CD4-positive, alpha-beta memory T cell (primary cell): ENCODE data around the gene SCTR. TPM values are rescaled to one million over a fixed set of nuclear protein-coding genes. Genes with fewer than 3 reads are reported as not detected.

Experiments
- CTCF ChIA-PET: fragments of 350-600 bp; sonication (Branson Sonifier 250); formaldehyde crosslinking; loops from one replicate; lab custom pipeline; 2021; ENCODE audit warnings: inconsistent platforms; ENCODE audit not compliant: partially characterized antibody; lab: Charles Lee
- POLR2A ChIA-PET: fragments of 350-600 bp; sonication (Branson Sonifier 250); formaldehyde crosslinking; loops from one replicate; lab custom pipeline; 2021; ENCODE audit not compliant: partially characterized antibody; lab: Charles Lee
- DNase-seq, 5 donors: peaks; one replicate each; pipeline versions ENCODE4 v3.0.0 to v3.0.0-alpha.2; 2020 to 2022; ENCODE audit warnings: mixed read lengths in 1 of 5
- H3K27ac ChIP-seq: one replicate; pipeline ENCODE4 v1.7.0; 2013; ENCODE audit warnings: low read depth, low read length
- H3K27me3 ChIP-seq: 2 replicates; pipeline ENCODE4 v1.7.0; 2013; ENCODE audit warnings: mild to moderate bottlenecking, low read length, moderate library complexity; ENCODE audit not compliant: insufficient read depth
- H3K36me3 ChIP-seq: 2 replicates; pipeline ENCODE4 v1.7.0; 2013; ENCODE audit warnings: mild to moderate bottlenecking, low read length, moderate library complexity; ENCODE audit not compliant: insufficient read depth
- H3K4me1 ChIP-seq: 2 replicates; pipeline ENCODE4 v1.7.0; 2013; ENCODE audit warnings: mild to moderate bottlenecking, low read length, moderate library complexity; ENCODE audit not compliant: insufficient read depth
- H3K4me3 ChIP-seq, 2 donors: one replicate each; pipeline ENCODE4 v1.7.0; 2013; ENCODE audit warnings: low read length in 2 of 2, mild to moderate bottlenecking in 1 of 2
- H3K9me3 ChIP-seq, 2 donors: one replicate each; pipeline ENCODE4 v1.7.0; 2013; ENCODE audit warnings: low read length in 2 of 2, control low read depth in 1 of 2; ENCODE audit not compliant: control insufficient read depth in 1 of 2
- H3K27ac Mint-ChIP-seq, 7 donors: one replicate each; pipeline ENCODE4 v1.8.0; 2020 to 2021; ENCODE audit warnings: mixed read lengths in 7 of 7, mild to moderate bottlenecking in 6 of 7, inconsistent platforms in 3 of 7, moderate library complexity in 3 of 7
- H3K27me3 Mint-ChIP-seq, 2 donors: one replicate each; pipeline ENCODE4 v1.8.0; 2020 to 2021; ENCODE audit warnings: mixed read lengths in 2 of 2
- H3K36me3 Mint-ChIP-seq, 2 donors: one replicate each; pipeline ENCODE4 v1.8.0; 2020 to 2021; ENCODE audit warnings: mixed read lengths in 2 of 2, inconsistent platforms in 1 of 2, mild to moderate bottlenecking in 1 of 2
- H3K4me1 Mint-ChIP-seq, 4 donors: one replicate each; pipeline ENCODE4 v1.8.0; 2020 to 2021; ENCODE audit warnings: mixed read lengths in 4 of 4, mild to moderate bottlenecking in 1 of 4
- H3K4me3 Mint-ChIP-seq, 8 donors: one replicate each; pipeline ENCODE4 v1.8.0; 2020 to 2021; ENCODE audit warnings: mixed read lengths in 8 of 8, mild to moderate bottlenecking in 7 of 8, moderate library complexity in 6 of 8, inconsistent platforms in 3 of 8
- H3K9me3 Mint-ChIP-seq, 8 donors: one replicate each; pipeline ENCODE4 v1.8.0; 2020 to 2021; ENCODE audit warnings: mixed read lengths in 8 of 8, mild to moderate bottlenecking in 5 of 8, inconsistent platforms in 3 of 8, moderate library complexity in 1 of 8
- intact Hi-C: fragments of 100-400 bp; cut with micrococcal nuclease; formaldehyde crosslinking; loops from one replicate; pipeline ENCODE4 v1.15.1; 2023
- polyA plus RNA-seq, 2 donors: library from polyadenylated mRNA; unstranded; fragments of 300-500 nt; fragmentation: Illumina TruSeq; gene quantifications; one replicate each; pipeline ENCODE4 v1.2.3, GENCODE V29; 2021
- total RNA-seq, 2 experiments: library from RNA; stranded (reverse); gene quantifications; one replicate each; pipeline ENCODE4 v1.2.3, GENCODE V29; 2021

The SCTR gene
- total and polyA plus RNA-seq, 4 experiments from 2014 or later = not detected

DNA sequence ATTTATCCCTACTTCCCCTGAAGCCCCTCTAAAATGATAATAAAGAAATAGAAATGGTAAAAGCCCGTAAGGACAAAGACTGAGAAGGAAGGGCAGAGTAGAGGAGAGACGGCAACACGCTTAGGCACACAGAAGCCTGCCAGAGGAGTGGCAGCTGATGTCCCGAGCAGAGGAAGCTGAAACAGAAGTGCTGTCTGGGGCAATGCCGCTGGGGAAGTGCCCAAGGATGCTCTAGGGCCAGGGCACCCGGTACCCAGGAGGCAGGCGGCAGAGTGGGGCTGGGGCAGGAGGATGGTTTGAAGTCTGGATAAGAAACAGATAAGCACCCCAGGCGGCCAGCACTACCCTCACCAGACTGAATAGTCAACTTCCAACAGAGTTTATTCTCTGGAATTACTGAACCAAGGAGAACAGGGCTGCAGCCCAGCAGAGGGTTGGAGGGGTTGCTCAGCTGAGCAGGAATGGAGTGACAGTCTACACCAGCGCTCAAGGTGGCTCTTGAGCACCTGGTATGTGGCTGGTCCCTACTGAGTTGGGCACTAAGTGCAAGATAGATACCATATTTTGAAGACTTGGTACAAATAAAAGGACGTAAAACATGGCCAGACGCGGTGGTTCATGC, 70.2 kb downstream of the SCTR start:
- intact Hi-C loops = no loop called here
- CTCF ChIA-PET = no interaction called here

DNA sequence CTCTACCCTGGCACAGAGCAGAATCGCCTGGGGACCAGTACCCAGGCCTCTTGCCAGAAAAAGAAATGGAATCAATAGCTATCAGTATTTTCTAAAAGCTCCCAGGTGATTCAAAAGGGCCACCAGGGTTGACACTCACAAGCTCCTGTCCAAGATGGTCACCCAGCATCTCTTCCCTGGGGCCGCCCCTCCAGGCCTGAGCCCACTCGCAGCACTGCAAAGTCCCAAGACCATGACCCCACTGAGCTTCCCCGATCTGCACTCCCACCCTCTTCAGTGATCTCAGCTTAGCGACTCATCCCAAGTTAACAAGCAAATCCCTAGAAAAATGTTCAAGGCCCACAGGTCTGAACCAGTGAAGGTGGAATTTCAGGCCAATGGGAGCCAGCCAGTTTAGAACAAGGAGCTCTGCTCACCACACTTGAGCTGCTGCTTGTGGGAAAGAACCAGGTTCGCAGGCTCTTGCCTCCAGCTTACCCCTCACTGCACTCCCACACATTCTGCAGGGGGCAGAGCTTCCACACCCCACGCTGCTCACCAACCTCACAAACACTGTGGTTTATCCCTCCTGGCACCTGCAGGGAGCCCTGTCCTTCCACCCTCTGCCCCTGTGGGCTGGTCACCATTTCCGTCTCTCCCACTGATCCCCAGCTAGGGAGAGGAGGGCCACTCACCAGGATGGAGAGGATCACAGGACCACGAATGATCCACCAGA, 72.8 kb downstream of the SCTR start:
- no peak for DNase-seq
- Mint-ChIP-seq H3K4me1 (no peaks in the 10 kb centered on the region), H3K27ac (no peak overlapping the region), H3K4me3 (no peak overlapping the region), H3K27me3 (peaks cover 22 to 23% of the 10 kb centered on the region in 2 donors), H3K9me3 (no peaks in the 10 kb centered on the region), H3K36me3 (no peaks in the 10 kb centered on the region)
- H3K9me3 ChIP-seq = no peaks in the 10 kb centered on the region
- no peak overlapping the region for H3K4me3 ChIP-seq
- H3K4me1 ChIP-seq = no peaks in the 10 kb centered on the region
- ChIA-PET POLR2A (no interaction called here), CTCF (no interaction called here)
- H3K36me3 ChIP-seq = no peaks in the 10 kb centered on the region
- H3K27ac ChIP-seq = no peak overlapping the region
- peaks cover 13% of the 10 kb centered on the region for H3K27me3 ChIP-seq
- intact Hi-C loops = no loop called here

More for the DNA sequence above, 70.2 kb downstream of the SCTR start:
- H3K9me3 ChIP-seq = no peaks in the 10 kb centered on the region
- Mint-ChIP-seq H3K27me3 (peaks cover 10 to 15% of the 10 kb centered on the region in 2 donors), H3K27ac (no peak overlapping the region), H3K4me1 (no peaks in the 10 kb centered on the region), H3K4me3 (no peak overlapping the region), H3K36me3 (no peaks in the 10 kb centered on the region), H3K9me3 (no peaks in the 10 kb centered on the region)
- H3K4me1 ChIP-seq = no peaks in the 10 kb centered on the region
- no peak for DNase-seq
- POLR2A ChIA-PET = no interaction called here
- H3K36me3 ChIP-seq = no peaks in the 10 kb centered on the region
- H3K27ac ChIP-seq = no peak overlapping the region
- no peak overlapping the region for H3K4me3 ChIP-seq
- peaks cover 6% of the 10 kb centered on the region for H3K27me3 ChIP-seq

DNA sequence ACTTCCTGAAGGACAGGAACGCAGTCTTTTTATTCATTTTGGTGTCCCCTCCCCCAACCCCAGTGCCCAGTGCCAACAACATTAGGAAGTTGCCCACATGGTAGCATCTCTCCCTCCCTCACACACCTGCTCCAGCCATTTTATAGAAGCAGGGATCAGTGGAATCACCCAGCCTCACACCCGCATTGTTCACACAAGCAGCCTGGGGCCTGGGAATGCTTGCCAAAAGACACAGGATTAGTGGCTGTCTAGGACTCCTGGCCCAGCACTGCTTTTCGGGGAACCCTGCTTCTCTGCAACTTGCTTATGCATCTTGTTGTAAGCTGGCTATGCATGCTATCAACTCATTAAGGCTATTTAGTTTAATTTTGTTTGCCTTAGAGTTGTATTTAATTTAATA, 74.8 kb downstream of the SCTR start:
- Mint-ChIP-seq H3K27me3 (peaks cover 21% of the 10 kb centered on the region in 2 donors), H3K4me1 (no peaks in the 10 kb centered on the region), H3K27ac (no peak overlapping the region), H3K4me3 (no peak overlapping the region), H3K36me3 (no peaks in the 10 kb centered on the region), H3K9me3 (no peaks in the 10 kb centered on the region)
- H3K9me3 ChIP-seq = no peaks in the 10 kb centered on the region
- H3K27ac ChIP-seq = no peak overlapping the region
- no peak for DNase-seq
- no peaks in the 10 kb centered on the region for H3K4me1 ChIP-seq
- intact Hi-C loops = no loop called here
- ChIA-PET POLR2A (no interaction called here), CTCF (no interaction called here)
- peaks cover 13% of the 10 kb centered on the region for H3K27me3 ChIP-seq
- no peak overlapping the region for H3K4me3 ChIP-seq
- H3K36me3 ChIP-seq = no peaks in the 10 kb centered on the region

DNA sequence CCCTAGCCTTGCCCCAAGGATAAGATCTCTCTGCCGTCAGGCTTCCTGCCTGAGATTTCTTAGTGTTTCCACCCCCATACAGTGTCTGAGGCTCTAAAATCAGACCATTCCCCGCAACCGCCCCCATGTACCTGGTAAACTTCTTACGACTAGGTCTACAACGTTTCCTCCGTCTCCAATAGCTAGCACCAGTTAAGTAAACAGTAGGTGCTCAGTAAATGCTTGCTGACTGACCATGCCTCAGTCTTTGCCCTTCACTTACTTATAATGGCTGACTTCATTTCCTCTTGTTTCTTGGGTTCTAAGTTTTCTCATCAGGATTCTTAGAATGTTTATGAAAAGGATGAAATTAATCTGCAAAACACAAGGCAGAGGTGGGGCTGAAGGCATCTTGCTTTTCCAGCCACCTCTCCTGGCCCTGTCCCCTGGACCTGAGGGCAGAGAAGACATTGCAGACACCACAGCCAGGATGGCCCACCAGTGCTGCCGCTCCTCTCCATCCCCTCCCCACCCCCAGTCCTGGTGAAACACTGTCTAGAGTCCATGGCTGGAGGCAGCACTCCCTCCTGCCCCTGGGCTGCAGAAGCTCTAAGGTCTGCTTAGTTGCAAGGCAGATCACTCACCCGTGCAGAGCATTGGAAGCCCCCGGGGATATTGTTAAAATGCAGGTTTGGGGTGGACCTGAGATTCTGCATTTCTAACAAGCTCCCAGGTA, 75.7 kb downstream of the SCTR start:
- Mint-ChIP-seq H3K27ac (no peak overlapping the region), H3K4me1 (no peaks in the 10 kb centered on the region), H3K27me3 (peaks cover 19 to 21% of the 10 kb centered on the region in 2 donors), H3K4me3 (no peak overlapping the region), H3K36me3 (no peaks in the 10 kb centered on the region), H3K9me3 (no peaks in the 10 kb centered on the region)
- H3K9me3 ChIP-seq = no peaks in the 10 kb centered on the region
- no peak for DNase-seq
- H3K4me1 ChIP-seq = no peaks in the 10 kb centered on the region
- H3K4me3 ChIP-seq = no peak overlapping the region
- ChIA-PET CTCF (no interaction called here), POLR2A (no interaction called here)
- intact Hi-C loops = no loop called here
- H3K36me3 ChIP-seq = no peaks in the 10 kb centered on the region
- peaks cover 13% of the 10 kb centered on the region for H3K27me3 ChIP-seq
- H3K27ac ChIP-seq = no peak overlapping the region

DNA sequence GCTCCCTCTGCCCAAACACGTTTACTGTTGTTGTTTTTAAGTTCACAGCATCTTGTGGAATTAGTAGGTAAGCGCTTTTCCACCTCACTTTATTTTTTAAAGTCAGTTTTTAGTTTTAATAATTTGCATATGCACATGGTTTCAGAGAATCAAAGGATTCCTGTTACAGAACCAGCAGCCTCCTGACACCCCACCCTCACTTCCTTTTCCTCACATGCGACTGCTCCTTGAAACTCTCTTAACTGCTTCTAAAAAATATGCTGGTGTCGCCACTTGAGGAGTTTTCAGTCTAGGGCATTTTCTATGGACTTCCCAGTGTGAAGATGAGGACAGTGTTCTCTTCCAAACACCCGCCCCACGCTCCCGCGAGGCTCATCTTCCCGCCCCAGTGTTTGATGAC, 78.2 kb downstream of the SCTR start:
- no peaks in the 10 kb centered on the region for H3K36me3 ChIP-seq
- no peak for DNase-seq
- H3K27ac ChIP-seq = no peak overlapping the region
- no peak overlapping the region for H3K4me3 ChIP-seq
- Mint-ChIP-seq H3K27me3 (peaks cover 14 to 16% of the 10 kb centered on the region in 2 donors), H3K9me3 (no peaks in the 10 kb centered on the region), H3K36me3 (no peaks in the 10 kb centered on the region), H3K27ac (no peak overlapping the region), H3K4me3 (no peak overlapping the region), H3K4me1 (no peaks in the 10 kb centered on the region)
- H3K27me3 ChIP-seq = peaks cover 8% of the 10 kb centered on the region
- H3K4me1 ChIP-seq = no peaks in the 10 kb centered on the region
- intact Hi-C loops = no loop called here
- ChIA-PET CTCF (no interaction called here), POLR2A (no interaction called here)
- H3K9me3 ChIP-seq = no peaks in the 10 kb centered on the region

DNA sequence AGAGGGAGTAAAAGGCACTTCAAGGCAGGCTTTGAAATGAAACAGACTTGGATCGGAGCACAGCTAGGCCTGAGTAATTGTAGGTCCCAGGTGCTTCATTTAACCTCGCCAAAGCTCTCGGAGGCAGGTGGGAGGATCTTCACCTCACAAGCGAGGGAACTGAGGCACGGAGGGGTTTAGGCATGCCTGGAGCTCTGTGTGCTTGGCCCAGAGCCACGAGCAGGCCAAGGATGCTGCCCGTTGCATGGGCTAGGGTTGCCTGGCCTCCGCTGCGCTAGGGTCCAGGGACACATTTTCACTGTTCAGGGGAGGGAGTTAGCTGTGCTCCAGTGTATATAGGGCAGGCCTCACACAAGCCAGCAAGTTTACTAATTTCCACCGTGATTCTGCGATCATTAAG, 81.4 kb downstream of the SCTR start:
- Mint-ChIP-seq H3K4me3 (no peak overlapping the region), H3K4me1 (no peaks in the 10 kb centered on the region)

DNA sequence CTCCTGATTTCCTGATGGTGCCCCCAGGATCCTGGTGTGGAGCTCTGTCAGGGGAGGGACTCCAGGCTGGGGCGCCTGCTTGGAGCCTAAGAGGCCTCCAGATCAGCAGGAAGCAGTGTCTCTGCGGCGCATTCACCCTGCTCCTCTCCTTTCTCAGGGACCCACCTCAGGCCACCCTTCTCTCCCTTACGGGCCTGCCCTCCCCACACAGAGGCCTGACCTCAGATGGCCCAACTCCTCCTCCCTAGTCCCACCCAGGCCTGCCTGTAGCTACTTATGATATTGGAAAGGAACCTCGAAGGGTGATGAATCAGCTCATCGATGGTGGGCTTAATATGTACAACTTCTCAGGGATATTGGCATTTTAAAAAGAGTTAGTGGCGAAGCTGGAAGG, 82.1 kb downstream of the SCTR start:
- peaks cover 4% of the 10 kb centered on the region in 2 donors for H3K27me3 Mint-ChIP-seq
- H3K36me3 Mint-ChIP-seq = no peaks in the 10 kb centered on the region
- H3K9me3 Mint-ChIP-seq = no peaks in the 10 kb centered on the region
- H3K4me3 ChIP-seq = no peak overlapping the region
- no peak overlapping the region for H3K4me3 Mint-ChIP-seq
- H3K4me1 ChIP-seq = no peaks in the 10 kb centered on the region
- ChIA-PET CTCF (interaction anchor here (1.5 kb wide), 1 partner anchor 9 kb away, joined by 3 read pairs; no protein-coding TSS in a partner anchor), POLR2A (no interaction called here)
- DNase-seq = no peak
- H3K27me3 ChIP-seq = no peaks in the 10 kb centered on the region
- intact Hi-C loops = no loop called here
- no peaks in the 10 kb centered on the region for H3K36me3 ChIP-seq
- H3K9me3 ChIP-seq = no peaks in the 10 kb centered on the region
- no peak overlapping the region for H3K27ac Mint-ChIP-seq
- no peak overlapping the region for H3K27ac ChIP-seq
- no peaks in the 10 kb centered on the region for H3K4me1 Mint-ChIP-seq

More for the DNA sequence above, 81.4 kb downstream of the SCTR start:
- DNase-seq = no peak
- peaks cover 4 to 6% of the 10 kb centered on the region in 2 donors for H3K27me3 Mint-ChIP-seq
- H3K9me3 Mint-ChIP-seq = no peaks in the 10 kb centered on the region
- H3K36me3 Mint-ChIP-seq = no peaks in the 10 kb centered on the region
- POLR2A ChIA-PET = no interaction called here
- no peak overlapping the region for H3K27ac ChIP-seq
- CTCF ChIA-PET = interaction anchor here (1.5 kb wide), 1 partner anchor 9 kb away, joined by 3 read pairs; no protein-coding TSS in a partner anchor
- H3K9me3 ChIP-seq = no peaks in the 10 kb centered on the region
- H3K4me3 ChIP-seq = no peak overlapping the region
- no peak overlapping the region for H3K27ac Mint-ChIP-seq
- H3K36me3 ChIP-seq = no peaks in the 10 kb centered on the region
- no peaks in the 10 kb centered on the region for H3K27me3 ChIP-seq
- intact Hi-C loops = no loop called here
- no peaks in the 10 kb centered on the region for H3K4me1 ChIP-seq
